Right lobe of liver (tissue), 6 donors: Measurements from ENCODE around the gene ANKAR. TPM values are rescaled to one million over a fixed set of nuclear protein-coding genes. Genes with fewer than 3 reads are reported as not detected.

ENCODE experiments used
- ATAC-seq, 4 donors: fragments of 200-7000 bp; cut with Tn5 transposase; one replicate each; pipeline ENCODE4 v1.9.1; 2020; ENCODE audit warnings: mild to moderate bottlenecking in 4 of 4, moderate library complexity in 4 of 4
- DNase-seq, 3 donors: peaks; one replicate each; pipeline ENCODE4 v3.0.0-alpha.2; 2020
- H3K27ac ChIP-seq, 3 donors: fragments of 200-600 bp; one replicate each; pipeline ENCODE4 v1.8.0; 2022
- H3K27me3 ChIP-seq, 2 donors: fragments of 200-600 bp; one replicate each; pipeline ENCODE4 v1.8.0; 2022
- H3K36me3 ChIP-seq, 4 donors: fragments of 200-600 bp; sonication (generic) in 1 of 4; one replicate each; pipeline versions ENCODE4 v1.5.1 to v1.8.0; 2017 to 2022; ENCODE audit warnings: control low read depth in 1 of 4
- H3K4me1 ChIP-seq, 4 donors: fragments of 200-600 bp; sonication (generic) in 1 of 4; one replicate each; pipeline versions ENCODE4 v1.5.1 to v1.8.0; 2017 to 2022; ENCODE audit warnings: control low read depth in 1 of 4
- H3K4me3 ChIP-seq, 3 donors: fragments of 200-600 bp; one replicate each; pipeline ENCODE4 v1.8.0; 2022
- H3K9me3 ChIP-seq, 4 donors: fragments of 200-600 bp; sonication (generic) in 1 of 4; one replicate each; pipeline versions ENCODE4 v1.5.1 to v1.8.0; 2017 to 2022; ENCODE audit warnings: control low read depth in 1 of 4
- POLR2A ChIP-seq: fragments of 450-650 bp; IDR thresholded peaks from one replicate; pipeline ENCODE4 v1.6.1; 2017; ENCODE audit warnings: antibody characterized with exemption, mild to moderate bottlenecking
- WGBS: methylation state at CpG from one replicate; pipeline ENCODE4 v1.1.6; 2018; ENCODE audit warnings: low coverage, low lambda C conversion rate; ENCODE audit not compliant: insufficient coverage; ENCODE audit errors: missing lambda C conversion rate; 5-methylcytosine and 5-hydroxymethylcytosine counted together
- intact Hi-C, 2 donors: fragments of 100-400 bp; cut with DNase I; formaldehyde crosslinking; loops; one replicate each; pipeline versions ENCODE4 v1.11.2 to v1.14.1; 2022
- total RNA-seq, 6 experiments: library from RNA; depleted of rRNA in 2 of 6; stranded (reverse); fragments of >200 nt in 2 of 6; fragmentation: NEBNext Ultra II Directional in 3 of 6; extraction: Animal tissue kit (Norgen Biotek cat#: 25700) in 3 of 6; gene quantifications; one replicate each; pipeline versions ENCODE4 v1.1.0 to v1.2.4, GENCODE V29; 2016 to 2023
- TF ChIP-seq, protein P1 (sequence below), 4 donors: fragments of 200-600 bp in 3 of 4; fragments of 450-650 bp in 1 of 4; IDR thresholded peaks; one replicate each; pipeline versions ENCODE4 v1.5.1 to v1.8.0; 2016 to 2022; ENCODE audit warnings: antibody characterized with exemption in 4 of 4, mild to moderate bottlenecking in 2 of 4
- donor health status: DM: no; HTN: yes; CAD: no.
- donor health status: DM: no; HTN: no; CAD: no.
- donor health status: DM: no; HTN: no; CAD: no.
- donor health status: DM: no; HTN: yes; CAD: no.
- donor health status: DM: no; HTN: yes; CAD: no.

The ANKAR gene
- total RNA-seq, 6 experiments from 2014 or later: 2.9 to 9.2 (median 4.8) TPM

DNA sequence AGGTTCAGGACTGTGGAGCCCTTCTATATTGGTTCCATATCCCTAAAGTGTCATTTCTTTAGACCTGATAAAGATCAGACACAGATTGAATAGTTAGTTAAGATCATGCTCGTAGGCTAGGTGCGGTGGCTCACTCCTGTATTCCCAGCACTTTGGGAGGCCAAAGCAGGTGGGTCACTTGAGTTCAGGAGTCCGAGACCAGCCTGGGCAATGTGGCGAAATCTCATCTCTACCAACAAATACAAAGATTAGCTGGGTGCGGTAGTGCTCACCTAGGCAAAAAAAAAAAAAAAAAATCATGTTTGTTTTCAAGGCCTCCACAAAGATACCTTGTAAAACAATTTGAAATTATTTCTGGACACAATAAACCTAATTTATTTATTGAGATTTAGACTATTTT lies 4.6 kb upstream of the ANKAR start:
- peak overlapping the region in 1 of 3 donors; percentile 45 for H3K27ac ChIP-seq

DNA sequence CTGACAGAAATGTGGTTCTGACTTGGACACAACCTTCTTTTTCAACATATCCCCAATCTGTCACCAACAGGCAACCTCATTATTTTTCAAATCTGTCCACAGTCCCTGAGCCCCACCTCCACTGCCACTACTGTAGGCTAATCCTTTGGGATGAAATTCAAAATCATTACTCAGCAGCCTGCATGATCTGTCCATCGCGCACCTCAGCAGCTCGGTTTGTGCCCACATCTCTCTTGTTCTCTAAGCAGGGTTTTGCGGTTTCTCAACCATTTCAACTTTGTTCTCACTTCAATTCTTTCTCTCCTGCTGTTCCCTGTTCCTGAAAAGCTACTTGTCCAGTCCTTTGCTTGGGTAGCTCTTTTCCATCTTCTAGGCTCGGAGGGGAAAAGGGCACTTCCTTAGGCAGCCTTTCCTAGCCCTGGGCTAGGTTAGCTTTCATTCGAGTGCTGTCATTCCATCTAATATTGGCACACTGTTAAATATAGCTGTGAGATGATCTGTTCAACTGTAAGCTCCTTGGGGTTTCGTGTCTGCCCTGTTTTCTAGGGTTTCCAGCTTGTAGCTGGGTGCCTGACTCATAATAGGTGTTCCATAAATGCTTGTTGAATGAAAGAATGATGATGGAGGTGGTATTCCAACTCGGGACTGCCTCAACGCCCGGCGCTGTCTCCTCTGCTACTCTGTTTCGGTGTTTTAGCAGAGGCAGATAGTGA lies 653 bp upstream of the ANKAR start:
- Histone ChIP-seq H3K36me3 (peaks cover 0 to 5% (median 3%) of the 10 kb centered on the region in 4 donors), H3K9me3 (peaks cover 0 to 5% (median 0%) of the 10 kb centered on the region in 4 donors), H3K4me1 (peaks cover 0 to 7% (median 0%) of the 10 kb centered on the region in 4 donors), H3K27ac (peak overlapping the region; percentile 94 to 97 (median 95)), H3K27me3 (no peaks in the 10 kb centered on the region), H3K4me3 (peak overlapping the region; percentile 59 to 66 (median 60))
- TF ChIP-seq, protein P1, sequence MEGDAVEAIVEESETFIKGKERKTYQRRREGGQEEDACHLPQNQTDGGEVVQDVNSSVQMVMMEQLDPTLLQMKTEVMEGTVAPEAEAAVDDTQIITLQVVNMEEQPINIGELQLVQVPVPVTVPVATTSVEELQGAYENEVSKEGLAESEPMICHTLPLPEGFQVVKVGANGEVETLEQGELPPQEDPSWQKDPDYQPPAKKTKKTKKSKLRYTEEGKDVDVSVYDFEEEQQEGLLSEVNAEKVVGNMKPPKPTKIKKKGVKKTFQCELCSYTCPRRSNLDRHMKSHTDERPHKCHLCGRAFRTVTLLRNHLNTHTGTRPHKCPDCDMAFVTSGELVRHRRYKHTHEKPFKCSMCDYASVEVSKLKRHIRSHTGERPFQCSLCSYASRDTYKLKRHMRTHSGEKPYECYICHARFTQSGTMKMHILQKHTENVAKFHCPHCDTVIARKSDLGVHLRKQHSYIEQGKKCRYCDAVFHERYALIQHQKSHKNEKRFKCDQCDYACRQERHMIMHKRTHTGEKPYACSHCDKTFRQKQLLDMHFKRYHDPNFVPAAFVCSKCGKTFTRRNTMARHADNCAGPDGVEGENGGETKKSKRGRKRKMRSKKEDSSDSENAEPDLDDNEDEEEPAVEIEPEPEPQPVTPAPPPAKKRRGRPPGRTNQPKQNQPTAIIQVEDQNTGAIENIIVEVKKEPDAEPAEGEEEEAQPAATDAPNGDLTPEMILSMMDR (IDR thresholded peaks at IDR 0.05): no peak
- TF ChIP-seq POLR2A: no peak
- 42% methylated on average over 11 of the region's 12 CpGs for WGBS
- no peak for DNase-seq
- intact Hi-C loops: no loop called here
- ATAC-seq: no peak

More for the DNA sequence above, 4.6 kb upstream of the ANKAR start:
- TF ChIP-seq, protein P1 (IDR thresholded peaks at IDR 0.05): no peak
- TF ChIP-seq POLR2A: no peak
- no peak overlapping the region for H3K4me3 ChIP-seq
- H3K36me3 ChIP-seq: peaks cover 0 to 32% (median 13%) of the 10 kb centered on the region in 4 donors
- peaks cover 0 to 7% (median 0%) of the 10 kb centered on the region in 4 donors for H3K4me1 ChIP-seq
- 34% methylated on average over 5 of the region's 5 CpGs for WGBS
- intact Hi-C loops: loop anchor here in 1 of 2 donors (10.0 kb wide), 1 partner anchor 95 kb away; the partner anchor contains the start of gene OSGEPL1
- DNase-seq (peak; percentile 52 to 75 (median 69)), ATAC-seq (peak; percentile 49 to 64 (median 52))
- no peaks in the 10 kb centered on the region for H3K9me3 ChIP-seq
- H3K27me3 ChIP-seq: no peaks in the 10 kb centered on the region

DNA sequence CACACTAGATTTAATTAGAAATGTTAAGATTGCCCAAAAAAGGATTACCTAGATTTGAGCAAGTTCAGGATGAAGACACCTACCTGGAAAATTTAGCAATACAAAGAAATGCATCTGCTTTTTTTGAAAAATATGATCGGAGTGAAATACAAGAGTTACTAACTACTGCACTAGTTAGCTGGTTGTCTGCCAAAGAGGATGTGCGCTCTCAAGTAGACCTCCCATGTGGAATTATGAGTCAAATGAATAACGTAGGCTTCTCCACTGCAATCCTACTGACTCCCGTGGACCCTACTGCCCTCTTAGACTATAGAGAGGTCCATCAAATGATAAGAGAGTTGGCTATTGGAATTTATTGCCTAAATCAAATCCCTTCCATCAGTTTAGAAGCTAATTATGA lies 2.0 kb downstream of the ANKAR start:
- intact Hi-C loops: no loop called here

DNA sequence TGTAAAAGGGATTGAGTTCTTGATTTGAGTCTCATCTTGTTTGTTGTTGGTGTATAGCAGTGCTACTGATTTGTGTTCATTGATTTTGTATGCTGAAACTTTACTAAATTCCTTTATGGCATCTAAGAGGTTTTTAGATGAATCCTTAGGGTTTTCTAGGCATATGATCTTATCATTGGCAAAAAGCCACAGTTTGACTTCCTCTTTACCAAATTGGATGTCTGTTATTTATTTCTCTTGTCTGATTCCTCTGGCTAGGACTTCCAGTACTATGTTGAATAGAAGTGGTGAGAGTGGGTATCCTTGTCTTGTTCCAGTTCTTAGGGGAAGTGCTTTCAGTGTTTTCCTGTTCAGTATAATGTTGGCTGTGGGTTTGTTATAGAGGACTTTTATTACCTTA lies 4.8 kb downstream of the ANKAR start:
- H3K36me3 ChIP-seq: no peaks in the 10 kb centered on the region
- no peak overlapping the region for H3K27ac ChIP-seq
- DNase-seq (no peak), ATAC-seq (no peak)
- intact Hi-C loops: no loop called here
- no peaks in the 10 kb centered on the region for H3K4me1 ChIP-seq
- peaks cover 0 to 6% (median 0%) of the 10 kb centered on the region in 4 donors for H3K9me3 ChIP-seq
- H3K4me3 ChIP-seq: no peak overlapping the region
- no peaks in the 10 kb centered on the region for H3K27me3 ChIP-seq
- TF ChIP-seq POLR2A: no peak
- TF ChIP-seq, protein P1 (IDR thresholded peaks at IDR 0.05): no peak

More for the DNA sequence above, 2.0 kb downstream of the ANKAR start:
- Histone ChIP-seq H3K27me3 (no peaks in the 10 kb centered on the region), H3K4me1 (no peaks in the 10 kb centered on the region), H3K9me3 (peaks cover 0 to 6% (median 0%) of the 10 kb centered on the region in 4 donors), H3K36me3 (peaks cover 0 to 2% (median 0%) of the 10 kb centered on the region in 4 donors), H3K27ac (no peak overlapping the region), H3K4me3 (no peak overlapping the region)
- 83% methylated on average over 2 of the region's 4 CpGs for WGBS
- no peak for ATAC-seq
- no peak for TF ChIP-seq POLR2A
- TF ChIP-seq, protein P1 (IDR thresholded peaks at IDR 0.05): no peak
- no peak for DNase-seq
